Tibial artery (tissue), 4 donors: ENCODE data around the gene SMIM7.

Experiments
- DNase-seq, 2 donors: peaks; one replicate each; pipeline ENCODE4 v3.0.0-alpha.2; 2019
- H3K27ac ChIP-seq, 2 donors: fragments of 200-600 bp; sonication (generic) in 1 of 2; 1 replicate in 1 of 2; 2 replicates in 1 of 2; pipeline ENCODE4 v1.5.1; 2018 to 2019; ENCODE audit warnings: mild to moderate bottlenecking in 1 of 2
- H3K27me3 ChIP-seq, 2 donors: fragments of 200-600 bp; sonication (generic) in 1 of 2; one replicate each; pipeline versions ENCODE4 v1.5.1 to v1.6.0; 2016 to 2019
- H3K36me3 ChIP-seq, 3 donors: fragments of 200-600 bp; sonication (generic) in 2 of 3; one replicate each; pipeline ENCODE4 v1.5.1; 2016 to 2019; ENCODE audit warnings: mild to moderate bottlenecking in 2 of 3
- H3K4me1 ChIP-seq, 4 donors: fragments of 200-600 bp; sonication (generic) in 2 of 4; 1 replicate in 3 of 4; 2 replicates in 1 of 4; pipeline ENCODE4 v1.5.1; 2016 to 2019
- H3K4me3 ChIP-seq, 2 donors: fragments of 200-600 bp; sonication (generic) in 1 of 2; 1 replicate in 1 of 2; 2 replicates in 1 of 2; pipeline ENCODE4 v1.5.1; 2018 to 2019; ENCODE audit warnings: mild to moderate bottlenecking in 2 of 2
- H3K9me3 ChIP-seq, 3 donors: fragments of 200-600 bp; sonication (generic) in 1 of 3; one replicate each; pipeline ENCODE4 v1.5.1; 2016 to 2019
- CTCF ChIP-seq, 2 experiments: fragments of 200-600 bp in 1 of 2; fragments of 450-650 bp in 1 of 2; IDR thresholded peaks; one replicate each; pipeline ENCODE4 v1.5.1; 2017 to 2019; ENCODE audit warnings: antibody characterized with exemption in 2 of 2, mild to moderate bottlenecking in 1 of 2, moderate library complexity in 1 of 2
- intact Hi-C: fragments of 100-400 bp; cut with DNase I; formaldehyde crosslinking; loops from one replicate; pipeline ENCODE4 v1.15.0; 2023; ENCODE audit warnings: low total_unique reads

The SMIM7 gene

GRCh38 chr19:16621165-16621800 lies 38.7 kb downstream of the SMIM7 start:
- intact Hi-C loops, result no loop called here
- Histone ChIP-seq H3K9me3 (no peaks in the 10 kb centered on the region), H3K36me3 (peaks cover 0 to 10% (median 4%) of the 10 kb centered on the region in 3 donors), H3K27me3 (no peaks in the 10 kb centered on the region), H3K4me1 (peaks cover 0 to 50% (median 33%) of the 10 kb centered on the region in 4 donors), H3K4me3 (no peak overlapping the region), H3K27ac (no peak overlapping the region)
- no peak for DNase-seq
- TF ChIP-seq CTCF (IDR thresholded peaks at IDR 0.05), result no peak

- intact Hi-C loops, result no loop called here
- no peaks in the 10 kb centered on the region for H3K27me3 ChIP-seq
- H3K27ac ChIP-seq, result no peak overlapping the region
- peaks cover 0 to 46% (median 26%) of the 10 kb centered on the region in 4 donors for H3K4me1 ChIP-seq
- DNase-seq, result no peak
- no peaks in the 10 kb centered on the region for H3K9me3 ChIP-seq
- no peak for TF ChIP-seq CTCF (IDR thresholded peaks at IDR 0.05)
- H3K36me3 ChIP-seq, result peaks cover 0 to 10% (median 4%) of the 10 kb centered on the region in 3 donors
- H3K4me3 ChIP-seq, result no peak overlapping the region
These were observed 39.4 kb downstream of the SMIM7 start for GRCh38 chr19:16620584-16620983.

GRCh38 chr19:16620018-16620417 lies 39.9 kb downstream of the SMIM7 start:
- H3K4me3 ChIP-seq, result no peak overlapping the region
- no peaks in the 10 kb centered on the region for H3K9me3 ChIP-seq
- peaks cover 0 to 49% (median 23%) of the 10 kb centered on the region in 4 donors for H3K4me1 ChIP-seq
- TF ChIP-seq CTCF (IDR thresholded peaks at IDR 0.05), result no peak
- peak overlapping the region in 1 of 2 donors; percentile 1 for H3K27ac ChIP-seq
- no peaks in the 10 kb centered on the region for H3K27me3 ChIP-seq
- peaks cover 0 to 10% (median 4%) of the 10 kb centered on the region in 3 donors for H3K36me3 ChIP-seq
- no peak for DNase-seq
- intact Hi-C loops, result no loop called here

GRCh38 chr19:16619457-16619856 lies 40.5 kb downstream of the SMIM7 start:
- Histone ChIP-seq H3K4me1 (peaks cover 0 to 49% (median 24%) of the 10 kb centered on the region in 4 donors), H3K27ac (no peak overlapping the region), H3K27me3 (no peaks in the 10 kb centered on the region), H3K36me3 (peaks cover 0 to 6% (median 4%) of the 10 kb centered on the region in 3 donors), H3K9me3 (no peaks in the 10 kb centered on the region), H3K4me3 (no peak overlapping the region)
- DNase-seq, result no peak
- no peak for TF ChIP-seq CTCF (IDR thresholded peaks at IDR 0.05)
- intact Hi-C loops, result no loop called here

GRCh38 chr19:16618248-16618647 lies 41.7 kb downstream of the SMIM7 start:
- H3K4me3 ChIP-seq, result no peak overlapping the region
- no peak for DNase-seq
- intact Hi-C loops, result no loop called here
- no peak overlapping the region for H3K27ac ChIP-seq
- H3K4me1 ChIP-seq, result peaks cover 0 to 49% (median 28%) of the 10 kb centered on the region in 4 donors
- no peaks in the 10 kb centered on the region for H3K36me3 ChIP-seq
- H3K9me3 ChIP-seq, result no peaks in the 10 kb centered on the region
- no peaks in the 10 kb centered on the region for H3K27me3 ChIP-seq
- no peak for TF ChIP-seq CTCF (IDR thresholded peaks at IDR 0.05)
